NCI-H2227 (cell line): ENCODE data around the gene C4orf33.
"Not testable (repeated sequence)": the region's sequence is repeated elsewhere in the genome, so short reads cannot be mapped to it uniquely, and the experiment has no call there.

Experiments used
- DNase-seq: peaks from one replicate; lab custom pipeline; 2025; ENCODE audit not compliant: unreplicated experiment; lab: John Stamatoyannopoulos, UW

C4orf33 gene

GRCh38 chr4:129095811-129096454 lies at the start of gene C4orf33:
Gene C4orf33 (plus strand): TSS chr4:129096152. CDS start chr4:129102611, 6,459 bp downstream.
- DNase-seq, result peak; percentile 72

GRCh38 chr4:129059028-129059427 lies 36.9 kb upstream of the C4orf33 start:
- no peak for DNase-seq

- no peak for DNase-seq
Observed at GRCh38 chr4:129062580-129062979, 33.4 kb upstream of the C4orf33 start.

GRCh38 chr4:129063640-129064039 lies 32.3 kb upstream of the C4orf33 start:
- no peak for DNase-seq

GRCh38 chr4:129064717-129065116 lies 31.2 kb upstream of the C4orf33 start:
- no peak for DNase-seq

GRCh38 chr4:129069537-129069936 lies 26.4 kb upstream of the C4orf33 start:
- not testable (repeated sequence) for DNase-seq

GRCh38 chr4:129077326-129077725 lies 18.6 kb upstream of the C4orf33 start:
- no peak for DNase-seq

GRCh38 chr4:129080129-129080528 lies 15.8 kb upstream of the C4orf33 start:
- no peak for DNase-seq

- DNase-seq, result no peak
Observed at GRCh38 chr4:129082302-129082701, 13.7 kb upstream of the C4orf33 start.

- no peak for DNase-seq
Observed at GRCh38 chr4:129085472-129085871, 10.5 kb upstream of the C4orf33 start.

- DNase-seq, result no peak
Observed at GRCh38 chr4:129087516-129087915, 8.4 kb upstream of the C4orf33 start.

- peak; percentile 7 for DNase-seq
Observed at GRCh38 chr4:129092631-129093190, 3.2 kb upstream of the C4orf33 start.

GRCh38 chr4:129093191-129093920 lies 2.6 kb upstream of the C4orf33 start, which contains the start of gene SCLT1:
Gene SCLT1 (minus strand): TSS chr4:129093539. CDS start chr4:129093103, 436 bp downstream.
- peak; percentile 97 for DNase-seq

- DNase-seq, result no peak
Observed at GRCh38 chr4:129094347-129094746, 1.6 kb upstream of the C4orf33 start.

- DNase-seq, result no peak
Observed at GRCh38 chr4:129098531-129099001, 2.6 kb downstream of the C4orf33 start.

GRCh38 chr4:129109965-129110824 lies 14.2 kb downstream of the C4orf33 start:
- DNase-seq, result no peak

- no peak for DNase-seq
Observed at GRCh38 chr4:129110931-129111330, 15.0 kb downstream of the C4orf33 start.

GRCh38 chr4:129111919-129112318 lies 16.0 kb downstream of the C4orf33 start:
- no peak for DNase-seq

- DNase-seq, result no peak
Observed at GRCh38 chr4:129113434-129113833, 17.5 kb downstream of the C4orf33 start.

- DNase-seq, result no peak
Observed at GRCh38 chr4:129113919-129114318, 18.0 kb downstream of the C4orf33 start.

- no peak for DNase-seq
Observed at GRCh38 chr4:129117705-129118104, 21.8 kb downstream of the C4orf33 start.
